Measurements from ENCODE around the gene MAMLD1.

Gene MAMLD1

GRCh38 chrX:150525061-150525919 lies 162.2 kb downstream of the MAMLD1 start:
- TF ChIP-seq CTCF (conservative IDR thresholded peaks at IDR 0.05; ENCODE audit: control insufficient read depth, insufficient read depth, low read depth, low read length): no peak
- DNase-seq (ENCODE audit: low read depth): no peak
- H3K4me3 ChIP-seq (ENCODE audit: control insufficient read depth, low read depth, low read length): no peak overlapping the region

- no peak for TF ChIP-seq CTCF (conservative IDR thresholded peaks at IDR 0.05; ENCODE audit: control insufficient read depth, insufficient read depth, low read depth, low read length)
- no peak for DNase-seq (ENCODE audit: low read depth)
- H3K4me3 ChIP-seq (ENCODE audit: control insufficient read depth, low read depth, low read length): no peak overlapping the region
Measured at GRCh38 chrX:150526692-150527091, 163.6 kb downstream of the MAMLD1 start.

- no peak overlapping the region for H3K4me3 ChIP-seq (ENCODE audit: control insufficient read depth, low read depth, low read length)
- DNase-seq (ENCODE audit: low read depth): no peak
- no peak for TF ChIP-seq CTCF (conservative IDR thresholded peaks at IDR 0.05; ENCODE audit: control insufficient read depth, insufficient read depth, low read depth, low read length)
Measured at GRCh38 chrX:150527108-150527507, 164.0 kb downstream of the MAMLD1 start.

GRCh38 chrX:150529587-150529986 lies 166.5 kb downstream of the MAMLD1 start:
- no peak for DNase-seq (ENCODE audit: low read depth)
- no peak for TF ChIP-seq CTCF (conservative IDR thresholded peaks at IDR 0.05; ENCODE audit: control insufficient read depth, insufficient read depth, low read depth, low read length)
- no peak overlapping the region for H3K4me3 ChIP-seq (ENCODE audit: control insufficient read depth, low read depth, low read length)

- H3K4me3 ChIP-seq (ENCODE audit: control insufficient read depth, low read depth, low read length): no peak overlapping the region
- no peak for DNase-seq (ENCODE audit: low read depth)
- TF ChIP-seq CTCF (conservative IDR thresholded peaks at IDR 0.05; ENCODE audit: control insufficient read depth, insufficient read depth, low read depth, low read length): no peak
Measured at GRCh38 chrX:150530821-150531220, 167.7 kb downstream of the MAMLD1 start.

GRCh38 chrX:150531467-150531866 lies 168.3 kb downstream of the MAMLD1 start:
- no peak for TF ChIP-seq CTCF (conservative IDR thresholded peaks at IDR 0.05; ENCODE audit: control insufficient read depth, insufficient read depth, low read depth, low read length)
- H3K4me3 ChIP-seq (ENCODE audit: control insufficient read depth, low read depth, low read length): no peak overlapping the region
- DNase-seq (ENCODE audit: low read depth): no peak

All from fibroblast of mammary gland (primary cell).